ENCODE data around the gene PCP4.

DNA sequence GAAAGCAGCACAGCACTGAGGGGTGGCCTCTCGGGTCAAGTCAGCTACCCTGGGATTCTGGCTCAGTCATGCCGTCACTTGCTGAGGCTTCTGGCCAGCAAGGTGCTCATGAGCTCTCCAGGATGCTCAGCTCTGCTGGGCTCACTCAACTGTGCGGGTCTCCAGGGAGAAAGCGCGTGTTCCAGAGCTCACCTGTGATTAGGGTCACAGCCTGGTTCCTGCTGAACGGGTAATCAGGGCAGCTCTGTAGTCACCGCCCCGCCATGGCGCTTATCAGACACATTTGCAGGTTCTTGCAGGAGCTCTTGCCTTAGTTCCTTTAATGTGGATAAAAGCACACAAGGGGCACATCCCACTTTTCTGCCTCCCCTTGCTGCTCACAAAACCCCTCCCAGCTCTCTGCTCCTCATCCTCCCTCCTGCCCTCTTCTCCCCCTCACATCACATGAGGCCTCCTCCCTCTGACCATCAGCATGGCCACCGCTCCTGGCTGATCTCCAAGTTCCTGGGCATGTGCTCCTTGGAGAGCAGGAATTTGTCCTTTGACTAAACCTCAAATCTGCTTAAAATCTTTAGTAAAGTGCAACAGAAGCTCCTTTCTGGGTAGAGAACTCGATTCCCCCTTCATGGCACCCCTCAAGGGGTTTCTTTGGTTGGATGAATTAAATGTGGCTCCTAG, 2.0 kb downstream of the PCP4 start:
- TF ChIP-seq, protein P1, sequence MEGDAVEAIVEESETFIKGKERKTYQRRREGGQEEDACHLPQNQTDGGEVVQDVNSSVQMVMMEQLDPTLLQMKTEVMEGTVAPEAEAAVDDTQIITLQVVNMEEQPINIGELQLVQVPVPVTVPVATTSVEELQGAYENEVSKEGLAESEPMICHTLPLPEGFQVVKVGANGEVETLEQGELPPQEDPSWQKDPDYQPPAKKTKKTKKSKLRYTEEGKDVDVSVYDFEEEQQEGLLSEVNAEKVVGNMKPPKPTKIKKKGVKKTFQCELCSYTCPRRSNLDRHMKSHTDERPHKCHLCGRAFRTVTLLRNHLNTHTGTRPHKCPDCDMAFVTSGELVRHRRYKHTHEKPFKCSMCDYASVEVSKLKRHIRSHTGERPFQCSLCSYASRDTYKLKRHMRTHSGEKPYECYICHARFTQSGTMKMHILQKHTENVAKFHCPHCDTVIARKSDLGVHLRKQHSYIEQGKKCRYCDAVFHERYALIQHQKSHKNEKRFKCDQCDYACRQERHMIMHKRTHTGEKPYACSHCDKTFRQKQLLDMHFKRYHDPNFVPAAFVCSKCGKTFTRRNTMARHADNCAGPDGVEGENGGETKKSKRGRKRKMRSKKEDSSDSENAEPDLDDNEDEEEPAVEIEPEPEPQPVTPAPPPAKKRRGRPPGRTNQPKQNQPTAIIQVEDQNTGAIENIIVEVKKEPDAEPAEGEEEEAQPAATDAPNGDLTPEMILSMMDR (conservative IDR thresholded peaks at IDR 0.05 in 1 of 2, IDR thresholded peaks at IDR 0.05 in 1 of 2; ENCODE audit: extremely low read depth in 1 of 2, insufficient read depth in 1 of 2, low read depth in 1 of 2, low read length in 2 of 2), result no peak
- TF ChIP-seq EZH2 (IDR thresholded peaks at IDR 0.05; ENCODE audit: borderline replicate concordance, low read length), result no peak
